K562 (cell line): Measurements from ENCODE around the gene SLC38A8.

ENCODE experiments used
- CBX2 ChIP-seq: fragments of 200-600 bp; sonication (generic); IDR thresholded peaks from one replicate; pipeline ENCODE4 v1.6.1; 2012; ENCODE audit warnings: mild to moderate bottlenecking, low read length, inconsistent platforms; ENCODE audit not compliant: insufficient read depth, poor library complexity, severe bottlenecking
- CREB1 ChIP-seq, 2 experiments: sonication (generic) in 1 of 2; formaldehyde crosslinking in 1 of 2; IDR thresholded peaks; 2 replicates each; pipeline versions ENCODE4 v1.6.1 to v1.8.0; 2012 to 2022; ENCODE audit warnings: inconsistent platforms in 1 of 2, mild to moderate bottlenecking in 1 of 2, missing genetic modification reagents in 1 of 2, moderate library complexity in 1 of 2
- NFYB ChIP-seq: IDR thresholded peaks from 2 replicates; pipeline ENCODE4 v1.6.1; 2011; ENCODE audit warnings: mild to moderate bottlenecking, moderate library complexity; ENCODE audit not compliant: insufficient read length; ENCODE audit errors: extremely low read depth
- YBX1 ChIP-seq: fragments of 450-650 bp; IDR thresholded peaks from 2 replicates; pipeline ENCODE4 v1.7.1; 2016; ENCODE audit warnings: mild to moderate bottlenecking
- ZKSCAN1 ChIP-seq: fragments of 150-350 bp; IDR thresholded peaks from 2 replicates; pipeline ENCODE4 v1.6.1; 2016; ENCODE audit warnings: low read depth, low read length
- TF ChIP-seq, protein P1 (sequence below), 3 experiments: IDR thresholded peaks in 2 of 3; conservative IDR thresholded peaks in 1 of 3; 2 replicates each; pipeline ENCODE4 v1.5.1; 2011 to 2012; ENCODE audit warnings: low read length in 3 of 3, mild to moderate bottlenecking in 3 of 3, control low read depth in 2 of 3, improper control_type of control experiment in 1 of 3, inconsistent platforms in 1 of 3, low read depth in 1 of 3, mixed read lengths in 1 of 3, moderate library complexity in 1 of 3; ENCODE audit not compliant: insufficient read depth in 2 of 3
- TF ChIP-seq, protein P2 (sequence below): sonication (generic); formaldehyde crosslinking; IDR thresholded peaks from 2 replicates; pipeline ENCODE4 v1.9.0; 2022; ENCODE audit warnings: mild to moderate bottlenecking, missing genetic modification reagents

DNA sequence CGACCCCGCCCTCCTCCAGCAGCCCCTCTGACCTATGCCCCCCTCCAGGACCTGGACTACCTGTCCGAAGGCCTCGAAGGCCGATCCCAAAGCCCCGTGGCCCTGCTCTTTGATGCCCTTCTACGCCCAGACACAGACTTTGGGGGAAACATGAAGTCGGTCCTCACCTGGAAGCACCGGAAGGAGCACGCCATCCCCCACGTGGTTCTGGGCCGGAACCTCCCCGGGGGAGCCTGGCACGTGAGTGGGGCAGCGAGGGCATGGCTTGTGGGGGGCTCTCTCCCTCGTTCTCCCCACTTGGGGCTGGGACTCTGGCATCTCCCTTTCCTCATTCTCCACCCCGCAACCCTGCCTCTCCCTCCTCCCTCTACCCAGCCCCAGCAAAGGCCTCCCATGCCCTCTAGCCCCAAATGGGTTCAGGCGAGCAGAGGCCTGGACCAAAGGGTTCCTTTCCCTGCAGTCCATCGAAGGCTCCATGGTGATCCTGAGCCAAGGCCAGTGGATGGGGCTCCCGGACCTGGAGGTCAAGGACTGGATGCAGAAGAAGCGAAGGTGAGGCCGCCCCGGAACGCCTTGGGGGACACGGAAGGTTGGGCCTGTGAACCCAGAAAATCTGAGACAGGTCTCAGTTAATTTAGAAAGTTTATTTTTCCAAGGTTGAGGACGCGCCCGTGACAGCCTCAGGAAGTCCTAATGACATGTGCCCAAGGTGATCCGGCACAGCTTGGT is 81.9 kb downstream of the SLC38A8 start:
- TF ChIP-seq CREB1 (IDR thresholded peaks at IDR 0.05), result no peak
- no peak for TF ChIP-seq CREB1 (CRISPR knock-in tag; IDR thresholded peaks at IDR 0.05)
- TF ChIP-seq, protein P1, sequence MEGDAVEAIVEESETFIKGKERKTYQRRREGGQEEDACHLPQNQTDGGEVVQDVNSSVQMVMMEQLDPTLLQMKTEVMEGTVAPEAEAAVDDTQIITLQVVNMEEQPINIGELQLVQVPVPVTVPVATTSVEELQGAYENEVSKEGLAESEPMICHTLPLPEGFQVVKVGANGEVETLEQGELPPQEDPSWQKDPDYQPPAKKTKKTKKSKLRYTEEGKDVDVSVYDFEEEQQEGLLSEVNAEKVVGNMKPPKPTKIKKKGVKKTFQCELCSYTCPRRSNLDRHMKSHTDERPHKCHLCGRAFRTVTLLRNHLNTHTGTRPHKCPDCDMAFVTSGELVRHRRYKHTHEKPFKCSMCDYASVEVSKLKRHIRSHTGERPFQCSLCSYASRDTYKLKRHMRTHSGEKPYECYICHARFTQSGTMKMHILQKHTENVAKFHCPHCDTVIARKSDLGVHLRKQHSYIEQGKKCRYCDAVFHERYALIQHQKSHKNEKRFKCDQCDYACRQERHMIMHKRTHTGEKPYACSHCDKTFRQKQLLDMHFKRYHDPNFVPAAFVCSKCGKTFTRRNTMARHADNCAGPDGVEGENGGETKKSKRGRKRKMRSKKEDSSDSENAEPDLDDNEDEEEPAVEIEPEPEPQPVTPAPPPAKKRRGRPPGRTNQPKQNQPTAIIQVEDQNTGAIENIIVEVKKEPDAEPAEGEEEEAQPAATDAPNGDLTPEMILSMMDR (IDR thresholded peaks at IDR 0.05 in 2 of 3, conservative IDR thresholded peaks at IDR 0.05 in 1 of 3; ENCODE audit: insufficient read depth in 2 of 3, low read depth in 1 of 3, low read length in 3 of 3), result no peak
- no peak for TF ChIP-seq ZKSCAN1
- no peak for TF ChIP-seq NFYB
- no peak for TF ChIP-seq YBX1
- TF ChIP-seq, protein P2, sequence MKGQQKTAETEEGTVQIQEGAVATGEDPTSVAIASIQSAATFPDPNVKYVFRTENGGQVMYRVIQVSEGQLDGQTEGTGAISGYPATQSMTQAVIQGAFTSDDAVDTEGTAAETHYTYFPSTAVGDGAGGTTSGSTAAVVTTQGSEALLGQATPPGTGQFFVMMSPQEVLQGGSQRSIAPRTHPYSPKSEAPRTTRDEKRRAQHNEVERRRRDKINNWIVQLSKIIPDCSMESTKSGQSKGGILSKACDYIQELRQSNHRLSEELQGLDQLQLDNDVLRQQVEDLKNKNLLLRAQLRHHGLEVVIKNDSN, result no peak
- TF ChIP-seq CBX2, result no peak
